Cardiac atrium fibroblast (primary cell): Measurements from ENCODE around the gene ADAM8. TPM values are rescaled to one million over a fixed set of nuclear protein-coding genes. Genes with fewer than 3 reads are reported as not detected.

Source experiments
- total RNA-seq: library from RNA; depleted of rRNA; stranded (reverse); fragments of >200 nt; gene quantifications from 2 replicates; pipeline ENCODE4 v1.2.3, GENCODE V29; 2015

ADAM8 gene
- total RNA-seq, result 0.32 TPM in 1 of 2 replicates, not detected in the other

DNA sequence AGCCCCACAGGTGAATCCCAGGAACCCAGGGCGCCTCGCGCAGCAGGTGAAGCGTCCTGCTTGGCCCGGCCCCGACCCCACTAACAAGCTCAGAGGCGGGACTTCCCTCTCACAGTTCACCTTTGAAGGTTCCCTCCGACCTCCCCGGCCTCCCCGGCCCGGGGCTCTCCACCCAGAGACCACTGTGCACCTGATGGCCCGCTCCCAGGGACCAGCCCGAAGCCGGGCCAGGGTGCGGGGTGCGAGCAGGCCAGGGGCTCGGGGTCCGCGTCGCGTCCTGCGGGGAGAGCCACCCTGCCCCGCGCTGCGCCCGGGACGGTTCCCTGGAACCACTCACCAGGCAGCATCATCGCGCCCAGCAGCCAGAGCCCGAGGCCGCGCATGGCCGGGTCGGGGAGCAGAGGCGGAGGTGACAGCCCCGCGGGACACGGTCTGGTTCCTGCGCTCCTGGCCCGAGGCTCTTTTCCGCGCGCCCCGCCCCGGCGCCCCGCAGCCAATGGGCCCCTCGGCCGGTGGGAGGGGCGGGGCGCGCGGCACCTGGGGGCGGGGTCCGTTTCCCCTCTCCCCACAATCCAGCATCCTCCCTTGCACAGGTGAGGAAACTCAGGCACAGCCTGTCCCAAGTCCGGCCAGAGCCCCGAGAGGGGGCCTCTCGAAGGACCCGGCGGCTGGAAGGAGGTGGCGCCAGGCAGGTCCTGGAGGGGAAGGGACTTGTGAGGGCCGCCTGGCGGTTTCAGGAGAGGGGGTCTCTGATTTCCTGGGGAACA lies at the start of gene ADAM8:
Gene ADAM8, minus strand, starts transcription at position 434 of the 767 bp plus-strand sequence. Its CDS starts 51 bp downstream, at position 383.

DNA sequence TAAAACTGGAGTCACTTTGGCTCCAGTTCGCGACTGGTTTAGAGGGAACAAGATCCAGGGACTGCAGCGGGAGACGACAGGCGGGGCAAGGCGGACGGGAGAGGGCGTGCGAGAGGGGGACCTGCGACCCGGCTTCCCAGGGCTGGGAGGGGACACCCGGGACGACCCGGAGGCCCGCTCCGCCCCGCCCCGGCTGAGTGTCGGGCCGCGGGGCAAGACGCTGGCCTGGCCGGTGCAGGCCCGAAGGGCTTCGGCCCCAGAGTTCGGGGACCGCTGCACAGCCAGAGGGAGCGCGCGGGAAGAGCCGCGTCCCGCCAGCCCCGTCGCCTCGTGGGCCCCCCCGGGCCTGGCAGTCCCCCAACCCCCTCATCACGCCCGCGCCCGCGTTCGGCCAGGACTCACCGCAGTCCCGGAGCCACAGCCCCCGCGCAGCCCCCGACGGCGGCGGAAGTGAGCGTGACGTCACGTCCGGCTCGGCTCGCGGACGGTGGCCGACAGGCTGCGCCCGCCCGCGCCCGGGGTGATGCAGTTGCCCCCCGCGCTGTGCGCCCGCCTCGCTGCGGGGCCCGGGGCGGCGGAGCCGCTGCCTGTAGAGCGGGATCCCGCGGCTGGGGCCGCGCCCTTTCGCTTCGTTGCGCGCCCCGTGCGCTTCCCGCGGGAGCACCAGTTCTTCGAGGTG lies 31.9 kb upstream of the ADAM8 start, which contains the start of the genes TUBGCP2 and ZNF511:
Gene TUBGCP2, minus strand, starts transcription at position 452 of the 679 bp plus-strand sequence. CDS start 5,931 bp downstream, outside the sequence.
Gene ZNF511, plus strand, starts transcription at position 494 of the 679 bp plus-strand sequence. Its CDS starts 30 bp downstream, at position 524.

DNA sequence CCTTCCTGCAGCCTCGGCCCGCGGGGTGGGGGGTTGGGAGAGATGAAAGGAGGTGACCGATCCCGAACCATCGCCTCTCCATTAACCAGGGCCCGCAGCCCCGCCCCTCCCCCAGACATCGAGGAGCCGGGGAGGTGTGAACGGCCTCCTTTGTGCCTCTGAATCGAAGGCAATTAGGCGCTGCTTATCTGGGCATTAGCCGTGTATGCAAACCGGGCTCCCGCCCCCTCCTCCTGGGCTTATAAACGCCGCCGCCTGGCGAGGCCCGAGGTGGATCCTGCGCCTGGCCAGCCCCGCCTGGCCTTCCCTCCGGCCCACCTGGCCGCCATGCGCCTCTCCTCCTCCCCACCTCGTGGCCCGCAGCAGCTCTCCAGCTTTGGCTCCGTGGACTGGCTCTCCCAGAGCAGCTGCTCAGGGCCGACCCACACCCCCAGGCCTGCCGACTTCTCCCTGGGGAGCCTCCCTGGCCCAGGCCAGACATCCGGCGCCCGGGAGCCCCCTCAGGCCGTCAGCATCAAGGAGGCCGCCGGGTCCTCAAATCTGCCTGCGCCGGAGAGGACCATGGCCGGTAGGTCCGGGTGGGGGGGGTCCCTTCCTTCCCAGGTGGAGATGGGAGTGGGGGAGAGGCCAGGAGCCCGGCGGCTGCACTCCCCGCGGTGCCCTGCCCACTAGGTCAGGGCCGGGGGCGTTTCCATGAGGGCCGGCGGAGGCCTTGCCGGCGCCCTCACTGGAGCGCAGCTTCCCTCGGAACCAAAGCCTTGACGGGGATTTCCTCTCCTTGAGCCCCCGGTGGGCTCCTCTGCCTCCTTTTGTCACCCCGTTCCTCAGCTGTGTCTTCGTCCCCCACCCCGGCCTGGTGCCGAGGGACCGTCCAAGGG lies 38.8 kb downstream of the ADAM8 start, which contains the start of gene VENTX:
Gene VENTX, plus strand, starts transcription at position 268 of the 878 bp plus-strand sequence. Its CDS starts 60 bp downstream, at position 328.

DNA sequence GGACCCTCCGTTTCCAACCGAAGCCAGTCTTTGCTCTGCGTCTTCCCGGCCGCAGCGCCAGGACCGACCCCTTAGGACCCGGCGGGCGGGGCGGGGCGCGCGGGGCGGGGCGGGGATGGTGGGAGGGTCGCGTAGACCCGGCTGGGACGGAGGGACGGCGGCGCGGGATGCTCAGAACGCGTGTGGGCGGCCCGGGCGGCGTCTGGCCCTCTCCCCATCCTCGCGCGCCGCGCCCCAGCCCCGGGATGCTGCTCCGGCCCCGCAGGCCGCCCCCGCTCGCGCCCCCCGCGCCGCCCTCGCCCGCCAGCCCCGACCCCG lies 46.7 kb downstream of the ADAM8 start, which contains the start of gene UTF1:
Gene UTF1, plus strand, starts transcription at position 174 of the 318 bp plus-strand sequence. Its CDS starts 72 bp downstream, at position 246.

Other genes with a start within 250 kb of the ADAM8 start
- not detected in 2 replicates for gene ADGRA1, start 188.9 kb downstream of the ADAM8 start, total RNA-seq
- 0.36 and 0.49 TPM in 2 replicates for gene KNDC1, start 116.6 kb downstream of the ADAM8 start, total RNA-seq
- gene UTF1, start 46.7 kb downstream of the ADAM8 start, total RNA-seq, result not detected in 2 replicates
- not detected in 2 replicates for gene VENTX, start 39.0 kb downstream of the ADAM8 start, total RNA-seq
- 36.1 and 42.4 TPM in 2 replicates for gene TUBGCP2, start 32.0 kb upstream of the ADAM8 start, total RNA-seq
- gene ZNF511, start 32.0 kb upstream of the ADAM8 start, total RNA-seq, result 24.2 and 27.1 TPM in 2 replicates
- not detected in 2 replicates for gene CALY, start 60.0 kb upstream of the ADAM8 start, total RNA-seq
- not detected in 2 replicates for gene PRAP1, start 70.5 kb upstream of the ADAM8 start, total RNA-seq
- 25.5 and 32.4 TPM in 2 replicates for gene FUOM, start 81.2 kb upstream of the ADAM8 start, total RNA-seq
- gene ECHS1, start 96.5 kb upstream of the ADAM8 start, total RNA-seq, result 103 and 134 TPM in 2 replicates
- 5.6 and 7.6 TPM in 2 replicates for gene PAOX, start 102.4 kb upstream of the ADAM8 start, total RNA-seq
- 24.3 and 25.6 TPM in 2 replicates for gene MTG1, start 117.3 kb upstream of the ADAM8 start, total RNA-seq
- gene SPRN, start 147.8 kb upstream of the ADAM8 start, total RNA-seq, result 1.3 and 2.9 TPM in 2 replicates
- gene SCART1, start 177.1 kb upstream of the ADAM8 start, total RNA-seq, result 0.54 TPM in 1 of 2 replicates, not detected in the other